GM12874 (cell line): Measurements from ENCODE around the gene PPP2R2B.

Experiments
- TF ChIP-seq, protein P1 (sequence below): IDR thresholded peaks from 2 replicates; pipeline ENCODE4 v1.5.1; 2011; ENCODE audit warnings: low read depth, mild to moderate bottlenecking, control low read depth, low read length, moderate library complexity; ENCODE audit not compliant: insufficient read depth

The PPP2R2B gene

GRCh38 chr5:146794326-146795029 lies 84.1 kb downstream of the PPP2R2B start:
- TF ChIP-seq, protein P1, sequence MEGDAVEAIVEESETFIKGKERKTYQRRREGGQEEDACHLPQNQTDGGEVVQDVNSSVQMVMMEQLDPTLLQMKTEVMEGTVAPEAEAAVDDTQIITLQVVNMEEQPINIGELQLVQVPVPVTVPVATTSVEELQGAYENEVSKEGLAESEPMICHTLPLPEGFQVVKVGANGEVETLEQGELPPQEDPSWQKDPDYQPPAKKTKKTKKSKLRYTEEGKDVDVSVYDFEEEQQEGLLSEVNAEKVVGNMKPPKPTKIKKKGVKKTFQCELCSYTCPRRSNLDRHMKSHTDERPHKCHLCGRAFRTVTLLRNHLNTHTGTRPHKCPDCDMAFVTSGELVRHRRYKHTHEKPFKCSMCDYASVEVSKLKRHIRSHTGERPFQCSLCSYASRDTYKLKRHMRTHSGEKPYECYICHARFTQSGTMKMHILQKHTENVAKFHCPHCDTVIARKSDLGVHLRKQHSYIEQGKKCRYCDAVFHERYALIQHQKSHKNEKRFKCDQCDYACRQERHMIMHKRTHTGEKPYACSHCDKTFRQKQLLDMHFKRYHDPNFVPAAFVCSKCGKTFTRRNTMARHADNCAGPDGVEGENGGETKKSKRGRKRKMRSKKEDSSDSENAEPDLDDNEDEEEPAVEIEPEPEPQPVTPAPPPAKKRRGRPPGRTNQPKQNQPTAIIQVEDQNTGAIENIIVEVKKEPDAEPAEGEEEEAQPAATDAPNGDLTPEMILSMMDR = no peak

- TF ChIP-seq, protein P1 = no peak
Observed at GRCh38 chr5:146793709-146794108, 84.8 kb downstream of the PPP2R2B start.

DNA sequence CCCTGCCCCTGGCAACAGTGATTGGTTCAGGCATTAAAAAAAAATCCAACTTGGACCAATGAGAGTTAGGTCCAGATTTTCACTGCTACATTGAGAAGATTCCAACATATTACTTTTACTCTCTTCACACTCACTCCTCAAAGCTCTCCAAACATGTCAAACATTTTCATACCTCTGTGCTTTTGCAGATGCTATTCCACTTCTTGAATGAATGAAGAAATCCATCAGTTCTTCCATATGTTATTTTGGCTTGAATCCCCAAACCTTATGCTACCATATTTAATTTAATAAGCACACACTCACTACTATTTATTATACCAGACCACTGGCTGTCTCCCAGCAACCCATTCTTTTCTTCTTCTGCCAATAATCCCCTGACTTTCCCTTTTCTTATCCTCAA lies 87.1 kb downstream of the PPP2R2B start:
- TF ChIP-seq, protein P1 = no peak

DNA sequence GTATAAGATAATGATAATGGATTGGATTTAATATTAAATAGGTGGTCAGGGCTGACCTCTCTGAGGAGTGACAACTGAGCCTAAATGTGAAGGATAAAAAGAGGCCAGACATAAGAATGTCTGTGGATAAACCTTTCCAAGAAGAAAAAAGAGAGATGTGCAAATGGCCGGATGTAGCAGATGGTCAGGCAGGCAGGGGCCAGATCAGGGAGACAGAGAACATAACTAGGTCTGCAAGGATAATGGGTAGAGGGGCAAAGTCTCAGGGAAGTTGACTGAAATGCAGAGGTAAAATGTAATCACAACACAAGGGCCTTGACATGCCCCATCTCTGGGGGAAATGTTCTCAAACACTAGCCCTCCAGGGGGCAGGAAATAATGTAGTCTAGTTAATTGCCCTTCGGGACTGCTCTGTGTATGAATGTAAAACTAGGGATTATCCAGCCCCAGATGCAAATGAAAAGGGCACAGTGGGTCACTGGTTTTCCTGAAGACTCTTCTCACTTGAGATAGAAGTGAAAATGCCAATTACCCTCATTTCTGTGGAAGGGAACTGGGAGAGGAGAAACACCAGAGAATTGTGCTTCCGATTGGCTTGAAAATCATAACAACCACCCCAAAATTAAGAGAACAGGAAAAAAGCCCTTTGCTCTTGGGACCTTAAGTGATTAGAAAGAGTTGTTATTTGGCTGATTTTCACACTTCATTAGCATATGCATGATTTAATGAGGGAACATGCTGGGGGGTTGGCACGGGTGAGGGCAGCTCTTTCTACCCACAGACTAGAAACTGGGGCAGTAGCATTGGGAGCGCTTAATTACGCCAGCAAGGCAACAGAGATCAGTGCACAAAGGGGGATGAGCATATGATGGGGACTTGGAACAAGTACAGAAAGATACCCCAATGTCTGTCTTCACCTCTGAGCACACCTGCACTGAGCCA lies 88.6 kb downstream of the PPP2R2B start:
- TF ChIP-seq, protein P1 = no peak

- TF ChIP-seq, protein P1 = no peak
Observed at GRCh38 chr5:146788898-146789297, 89.7 kb downstream of the PPP2R2B start.

GRCh38 chr5:146785065-146785464 lies 93.5 kb downstream of the PPP2R2B start:
- TF ChIP-seq, protein P1 = no peak

DNA sequence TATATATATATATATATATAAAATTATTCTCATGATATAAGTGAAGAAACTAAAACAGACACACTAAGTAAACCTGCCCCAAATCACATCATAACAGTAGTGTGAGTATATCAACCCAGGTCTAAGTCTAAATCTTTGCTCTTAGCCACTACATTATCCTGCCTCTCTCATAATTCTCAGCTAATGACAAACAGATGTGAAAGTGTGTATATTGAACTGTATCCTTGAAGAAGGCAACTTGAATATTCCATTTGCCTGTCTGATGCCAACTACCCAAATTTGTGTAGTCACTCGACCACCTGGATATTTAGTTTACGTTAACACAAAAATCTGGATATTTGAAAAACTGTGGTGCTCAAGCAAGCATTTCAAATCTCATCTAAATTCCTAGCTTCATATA lies 97.4 kb downstream of the PPP2R2B start:
- TF ChIP-seq, protein P1 = no peak
